DOHH2 (cell line): ENCODE data around the gene UBL3.

Experiments used
- H3F3A ChIP-seq: fragments of 200-600 bp; sonication (generic), shearing (Covaris generic); 2 replicates; pipeline ENCODE4 v1.6.0; 2016; ENCODE audit warnings: antibody characterized with exemption, mild to moderate bottlenecking; ENCODE audit not compliant: control insufficient read depth, insufficient read depth
- H3K27ac ChIP-seq: fragments of 200-600 bp; sonication (generic); 2 replicates; pipeline ENCODE4 v1.5.1; 2014; ENCODE audit warnings: low read depth, mild to moderate bottlenecking, low read length, moderate library complexity
- H3K27me3 ChIP-seq: fragments of 200-600 bp; sonication (generic); 2 replicates; pipeline ENCODE4 v1.6.1; 2014; ENCODE audit warnings: mild to moderate bottlenecking, low read length, mixed read lengths; ENCODE audit not compliant: control insufficient read depth
- H3K36me3 ChIP-seq: fragments of 200-600 bp; sonication (generic); 2 replicates; pipeline ENCODE4 v1.6.1; 2014; ENCODE audit warnings: mild to moderate bottlenecking, low read length, moderate library complexity, mixed read lengths; ENCODE audit not compliant: control insufficient read depth
- H3K4me1 ChIP-seq: fragments of 200-600 bp; sonication (generic); 2 replicates; pipeline ENCODE4 v1.6.1; 2014; ENCODE audit warnings: mild to moderate bottlenecking, low read length, mixed read lengths; ENCODE audit not compliant: control insufficient read depth
- H3K4me2 ChIP-seq: fragments of 200-600 bp; sonication (generic); 2 replicates; pipeline ENCODE4 v1.6.0; 2014; ENCODE audit warnings: mild to moderate bottlenecking, low read length, moderate library complexity
- H3K4me3 ChIP-seq: fragments of 200-600 bp; sonication (generic); 2 replicates; pipeline ENCODE4 v1.5.1; 2014; ENCODE audit warnings: mild to moderate bottlenecking, low read length, mixed read lengths
- H3K79me2 ChIP-seq: fragments of 200-600 bp; sonication (generic); 2 replicates; pipeline ENCODE4 v1.6.1; 2014; ENCODE audit warnings: mild to moderate bottlenecking, low read length, mixed read lengths; ENCODE audit not compliant: control insufficient read depth
- H3K9me2 ChIP-seq: fragments of 200-600 bp; sonication (generic); replicated peaks from 2 replicates; pipeline ENCODE4 v1.6.1; 2014; ENCODE audit warnings: mild to moderate bottlenecking, low read length, mixed read lengths; ENCODE audit not compliant: control insufficient read depth
- H3K9me3 ChIP-seq: fragments of 200-600 bp; sonication (generic); 2 replicates; pipeline ENCODE4 v1.6.1; 2014; ENCODE audit warnings: antibody characterized with exemption, low read length, mixed read lengths; ENCODE audit not compliant: control insufficient read depth, insufficient read depth
- H4K20me1 ChIP-seq: fragments of 200-600 bp; sonication (generic); 2 replicates; pipeline ENCODE4 v1.6.0; 2014; ENCODE audit warnings: low read depth, mild to moderate bottlenecking, antibody characterized with exemption, low read length, moderate library complexity; ENCODE audit not compliant: control insufficient read depth, insufficient read depth
- CTCF ChIP-seq: fragments of 200-600 bp; sonication (generic); IDR thresholded peaks from one replicate; pipeline ENCODE4 v1.5.1; 2014; ENCODE audit warnings: antibody characterized with exemption, mild to moderate bottlenecking, low read depth, low read length; ENCODE audit not compliant: poor library complexity, severe bottlenecking
- EZH2phosphoT487 ChIP-seq: fragments of 200-600 bp; sonication (generic); IDR thresholded peaks from 2 replicates; pipeline ENCODE4 v1.6.1; 2017; ENCODE audit warnings: borderline replicate concordance, mild to moderate bottlenecking, antibody characterized with exemption, low read length, moderate library complexity, mixed read lengths

The UBL3 gene

GRCh38 chr13:29752175-29752574, 98.2 kb downstream of the UBL3 start:
- H3K9me3 ChIP-seq: no peaks in the 10 kb centered on the region

GRCh38 chr13:29750183-29750530, 100.3 kb downstream of the UBL3 start:
- no peak overlapping the region for H3K27ac ChIP-seq
- H3K9me2 ChIP-seq: no peaks in the 10 kb centered on the region
- TF ChIP-seq EZH2phosphoT487 (no peak), CTCF (no peak)
- H3K27me3 ChIP-seq: peaks cover 3% of the 10 kb centered on the region; the same call in 1 of the 2 replicates
- no peak overlapping the region for H3K4me2 ChIP-seq
- no peaks in the 10 kb centered on the region for H3K79me2 ChIP-seq
- H3K36me3 ChIP-seq: no peaks in the 10 kb centered on the region
- no peaks in the 10 kb centered on the region for H3K4me1 ChIP-seq
- no peaks in the 10 kb centered on the region for H4K20me1 ChIP-seq
- H3K4me3 ChIP-seq: no peak overlapping the region
- H3F3A ChIP-seq: no peaks in the 10 kb centered on the region
- H3K9me3 ChIP-seq: no peaks in the 10 kb centered on the region

More at GRCh38 chr13:29752175-29752574, 98.2 kb downstream of the UBL3 start:
- TF ChIP-seq EZH2phosphoT487 (no peak), CTCF (no peak)
- H3K36me3 ChIP-seq: no peaks in the 10 kb centered on the region
- H3K27ac ChIP-seq: no peak overlapping the region
- H3K9me2 ChIP-seq: no peaks in the 10 kb centered on the region
- H3K4me1 ChIP-seq: no peaks in the 10 kb centered on the region
- no peaks in the 10 kb centered on the region for H4K20me1 ChIP-seq
- H3K79me2 ChIP-seq: no peaks in the 10 kb centered on the region
- no peaks in the 10 kb centered on the region for H3F3A ChIP-seq
- H3K4me3 ChIP-seq: no peak overlapping the region
- peaks cover 3% of the 10 kb centered on the region; the same call in 1 of the 2 replicates for H3K27me3 ChIP-seq
- no peak overlapping the region for H3K4me2 ChIP-seq

GRCh38 chr13:29749401-29750182, 100.8 kb downstream of the UBL3 start:
- Histone ChIP-seq H4K20me1 (no peaks in the 10 kb centered on the region), H3K9me2 (no peaks in the 10 kb centered on the region), H3K79me2 (no peaks in the 10 kb centered on the region), H3K27ac (no peak overlapping the region), H3K9me3 (no peaks in the 10 kb centered on the region), H3K36me3 (no peaks in the 10 kb centered on the region), H3K4me3 (no peak overlapping the region), H3F3A (no peaks in the 10 kb centered on the region), H3K27me3 (peaks cover 3% of the 10 kb centered on the region; the same call in 1 of the 2 replicates), H3K4me2 (no peak overlapping the region), H3K4me1 (no peaks in the 10 kb centered on the region)
- TF ChIP-seq CTCF: no peak
- TF ChIP-seq EZH2phosphoT487: no peak
